OCI-LY7 (cell line): ENCODE data around the gene AARS2. TPM values are rescaled to one million over a fixed set of nuclear protein-coding genes. Genes with fewer than 3 reads are reported as not detected.

Experiments
- Bru-seq: library from RNA; stranded (reverse); fragments of 400-500 nt; gene quantifications from one replicate; lab custom pipeline; 2021; lab: Mats Ljungman, UMichigan
- BruChase-seq, 2 experiments: library from RNA; stranded (reverse); fragments of 400-500 nt; gene quantifications; one replicate each; lab custom pipeline; 2021; lab: Mats Ljungman, UMichigan
- BruUV-seq: library from RNA; stranded (reverse); fragments of 400-500 nt; replicated peaks from 2 replicates; lab custom pipeline; 2021; lab: Mats Ljungman, UMichigan
- CTCF ChIA-PET: fragments of 300-600 bp; sonication (Branson Sonifier 250); formaldehyde crosslinking; loops from one replicate; lab custom pipeline; 2022; ENCODE audit warnings: antibody characterized with exemption; ENCODE audit not compliant: unreplicated experiment; lab: Charles Lee
- POLR2A ChIA-PET: fragments of 300-600 bp; sonication (Branson Sonifier 250); formaldehyde crosslinking; loops from one replicate; lab custom pipeline; 2022; ENCODE audit warnings: antibody characterized with exemption; lab: Charles Lee
- DNase-seq: peaks from one replicate; pipeline ENCODE4 v3.0.0-alpha.2; 2015; ENCODE audit warnings: low spot score
- H2AFZ ChIP-seq: fragments of 200-600 bp; sonication (generic), shearing (Covaris generic); 2 replicates; pipeline ENCODE4 v1.6.1; 2014; ENCODE audit warnings: mild to moderate bottlenecking, antibody characterized with exemption, low read length, moderate library complexity
- H3K27ac ChIP-seq: fragments of 200-600 bp; sonication (generic); 2 replicates; pipeline ENCODE4 v1.5.1; 2014; ENCODE audit warnings: mixed run types, low read depth, mild to moderate bottlenecking, moderate library complexity, low read length, inconsistent platforms; ENCODE audit not compliant: poor library complexity, severe bottlenecking
- H3K36me3 ChIP-seq: fragments of 200-600 bp; sonication (generic); 2 replicates; pipeline ENCODE4 v1.6.1; 2014; ENCODE audit warnings: mild to moderate bottlenecking, antibody characterized with exemption, low read length, moderate library complexity, mixed read lengths; ENCODE audit not compliant: insufficient read depth
- H3K4me1 ChIP-seq: fragments of 200-600 bp; sonication (generic); 2 replicates; pipeline ENCODE4 v1.5.1; 2014; ENCODE audit warnings: mild to moderate bottlenecking, low read length; ENCODE audit not compliant: insufficient read depth, poor library complexity, severe bottlenecking
- H3K4me2 ChIP-seq: fragments of 200-600 bp; sonication (generic); 2 replicates; pipeline ENCODE4 v1.6.1; 2014; ENCODE audit warnings: mild to moderate bottlenecking, low read length
- H3K4me3 ChIP-seq: fragments of 200-600 bp; sonication (generic); 2 replicates; pipeline ENCODE4 v1.5.1; 2014; ENCODE audit warnings: mild to moderate bottlenecking, low read depth, low read length; ENCODE audit not compliant: poor library complexity, severe bottlenecking
- H3K79me2 ChIP-seq: fragments of 200-600 bp; sonication (generic); 2 replicates; pipeline ENCODE4 v1.6.1; 2016; ENCODE audit warnings: low read depth, mild to moderate bottlenecking, low read length, moderate library complexity, mixed read lengths; ENCODE audit not compliant: insufficient read depth
- H3K9me2 ChIP-seq: fragments of 200-600 bp; sonication (generic); 2 replicates; pipeline ENCODE4 v1.6.1; 2016; ENCODE audit warnings: mild to moderate bottlenecking, low read length, mixed read lengths; ENCODE audit not compliant: insufficient read depth
- H3K9me3 ChIP-seq: fragments of 200-600 bp; sonication (generic); 2 replicates; pipeline ENCODE4 v1.6.1; 2014; ENCODE audit warnings: mild to moderate bottlenecking, mixed run types, low read length, mixed read lengths
- H4K20me1 ChIP-seq: fragments of 200-600 bp; sonication (generic); 2 replicates; pipeline ENCODE4 v1.6.1; 2014; ENCODE audit warnings: mild to moderate bottlenecking, antibody characterized with exemption, low read length, moderate library complexity, mixed read lengths; ENCODE audit not compliant: insufficient read depth
- EZH2phosphoT487 ChIP-seq: fragments of 200-600 bp; sonication (generic); IDR thresholded peaks from 2 replicates; pipeline ENCODE4 v1.6.1; 2018; ENCODE audit warnings: low read depth, borderline replicate concordance, mild to moderate bottlenecking, mixed run types, antibody characterized with exemption, low read length, moderate library complexity, mixed read lengths
- intact Hi-C: fragments of 100-400 bp; cut with micrococcal nuclease; formaldehyde crosslinking; loops from one replicate; pipeline ENCODE4 v1.10.0; 2022; ENCODE audit not compliant: unreplicated experiment
- long read RNA-seq: library from polyadenylated mRNA; stranded (forward); transcript quantifications from one replicate; pipeline ENCODE4 v2.0.0, GENCODE V29; 2022
- total RNA-seq, 2 experiments: library from RNA; depleted of rRNA in 1 of 2; stranded (reverse); fragments of >200 nt in 1 of 2; shearing (Covaris generic) in 1 of 2; gene quantifications; 2 replicates each; pipeline ENCODE4 v1.2.3, GENCODE V29; 2014 to 2022
- TF ChIP-seq, protein P1 (sequence below): fragments of 200-600 bp; sonication (generic); conservative IDR thresholded peaks from 2 replicates; pipeline ENCODE4 v1.5.1; 2014; ENCODE audit warnings: mild to moderate bottlenecking, antibody characterized with exemption, low read length, moderate library complexity, mixed read lengths

The AARS2 gene
- 22.0 and 22.7 TPM in 2 replicates for total RNA-seq (2014; rRNA removed; shearing (Covaris generic))
- 20.7 and 22.4 TPM in 2 replicates for total RNA-seq (2022)
- percentile 67 among the genes with signal in this experiment for Bru-seq, nascent RNA
- percentile 64 among the genes with signal in this experiment for BruChase-seq, experiment 1, labeled RNA remaining after a 6-hour chase
- percentile 67 among the genes with signal in this experiment for BruChase-seq, experiment 2, labeled RNA remaining after a 2-hour chase
- long read RNA-seq, transcript AARS2-201 (22 exons, 3,854 nt), result major isoform, 11 of 39 reads
- long read RNA-seq, partial matches to known transcripts, result 13 of 39 reads
- long read RNA-seq, other reads (novel, unspliced or antisense), result 15 of 39 reads

GRCh38 chr6:44312901-44313788 is at the start of gene AARS2:
TSS of gene AARS2 (minus strand) at chr6:44313347. CDS start at chr6:44313323, 24 bp downstream.
- intact Hi-C loops, result no loop called here

DNA sequence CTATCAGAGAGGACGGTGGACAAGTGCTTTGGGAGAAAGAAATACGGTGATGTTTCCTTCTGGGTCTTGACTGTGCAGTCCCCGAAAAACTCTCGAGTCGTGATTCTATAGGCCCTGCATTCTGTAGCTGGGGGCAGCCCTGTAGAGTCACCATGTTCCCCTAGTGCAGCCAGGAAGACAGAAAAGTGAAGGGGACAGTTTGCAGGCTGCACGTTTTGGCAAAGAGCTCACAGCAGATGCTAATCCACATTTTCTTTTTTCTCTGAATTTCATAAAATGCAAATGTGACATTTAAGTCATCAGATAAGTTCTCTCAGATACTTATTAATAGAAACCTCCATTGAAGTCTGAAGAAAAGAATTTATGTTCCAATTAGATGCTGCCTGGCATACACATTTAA is 48.8 kb upstream of the AARS2 start:
- BruUV-seq, result no TSS peak
- Histone ChIP-seq H3K9me3 (no peaks in the 10 kb centered on the region), H3K36me3 (no peaks in the 10 kb centered on the region), H3K4me3 (no peak overlapping the region), H3K4me1 (no peaks in the 10 kb centered on the region), H3K9me2 (no peaks in the 10 kb centered on the region), H3K79me2 (no peaks in the 10 kb centered on the region), H3K27ac (no peak overlapping the region), H2AFZ (no peak overlapping the region), H3K4me2 (no peak overlapping the region), H4K20me1 (no peaks in the 10 kb centered on the region)
- POLR2A ChIA-PET, result no interaction called here
- DNase-seq, result no peak
- CTCF ChIA-PET, result no interaction called here
- TF ChIP-seq EZH2phosphoT487, result no peak
- TF ChIP-seq, protein P1, sequence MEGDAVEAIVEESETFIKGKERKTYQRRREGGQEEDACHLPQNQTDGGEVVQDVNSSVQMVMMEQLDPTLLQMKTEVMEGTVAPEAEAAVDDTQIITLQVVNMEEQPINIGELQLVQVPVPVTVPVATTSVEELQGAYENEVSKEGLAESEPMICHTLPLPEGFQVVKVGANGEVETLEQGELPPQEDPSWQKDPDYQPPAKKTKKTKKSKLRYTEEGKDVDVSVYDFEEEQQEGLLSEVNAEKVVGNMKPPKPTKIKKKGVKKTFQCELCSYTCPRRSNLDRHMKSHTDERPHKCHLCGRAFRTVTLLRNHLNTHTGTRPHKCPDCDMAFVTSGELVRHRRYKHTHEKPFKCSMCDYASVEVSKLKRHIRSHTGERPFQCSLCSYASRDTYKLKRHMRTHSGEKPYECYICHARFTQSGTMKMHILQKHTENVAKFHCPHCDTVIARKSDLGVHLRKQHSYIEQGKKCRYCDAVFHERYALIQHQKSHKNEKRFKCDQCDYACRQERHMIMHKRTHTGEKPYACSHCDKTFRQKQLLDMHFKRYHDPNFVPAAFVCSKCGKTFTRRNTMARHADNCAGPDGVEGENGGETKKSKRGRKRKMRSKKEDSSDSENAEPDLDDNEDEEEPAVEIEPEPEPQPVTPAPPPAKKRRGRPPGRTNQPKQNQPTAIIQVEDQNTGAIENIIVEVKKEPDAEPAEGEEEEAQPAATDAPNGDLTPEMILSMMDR, result no peak
- intact Hi-C loops, result no loop called here

More at GRCh38 chr6:44312901-44313788, at the start of gene AARS2:
- Histone ChIP-seq H4K20me1 (no peaks in the 10 kb centered on the region), H3K4me2 (peak within 1 kb of the TSS; percentile 84), H3K4me1 (peaks cover 10% of the 10 kb centered on the region), H3K36me3 (peaks cover 33% of the 10 kb centered on the region), H3K4me3 (peak within 1 kb of the TSS; percentile 80), H3K27ac (peak within 1 kb of the TSS; percentile 41), H3K9me3 (no peaks in the 10 kb centered on the region), H2AFZ (peak within 1 kb of the TSS; percentile 77; the same call in 1 of the 2 replicates), H3K79me2 (peaks cover 11% of the 10 kb centered on the region; the same call in 1 of the 2 replicates), H3K9me2 (no peaks in the 10 kb centered on the region)
- BruUV-seq, result no TSS peak
- POLR2A ChIA-PET, result interaction anchor here (0.7 to 1.1 kb wide), 3 partner anchors 18 to 201 kb away, joined by 3 to 4 read pairs (median 4); partner anchors contain the start of genes MRPL14 and TMEM63B
- no peak for TF ChIP-seq EZH2phosphoT487
- TF ChIP-seq, protein P1, result peak; percentile 93
- peak; percentile 92 for DNase-seq
- CTCF ChIA-PET, result no interaction called here
